ENCODE data around the gene UVRAG.

The UVRAG gene

GRCh38 chr11:76175783-76176182 is 360.8 kb downstream of the UVRAG start:
- Histone ChIP-seq H4K20me1 (ENCODE audit: insufficient read depth, low read length) (no peaks in the 10 kb centered on the region), H2AFZ (ENCODE audit: low read length) (no peak overlapping the region), H3F3A (ENCODE audit: insufficient read depth, low read length) (no peaks in the 10 kb centered on the region), H3K79me2 (ENCODE audit: low read length) (no peaks in the 10 kb centered on the region), H3K9me2 (replicated peaks; ENCODE audit: insufficient read depth, low read length) (no peaks in the 10 kb centered on the region), H3K27me3 (replicated peaks; ENCODE audit: insufficient read depth, low read length) (peaks cover 11% of the 10 kb centered on the region; the same call in 1 of the 2 replicates), H3K36me3 (replicated peaks; ENCODE audit: insufficient read depth, low read length) (no peaks in the 10 kb centered on the region), H3K4me2 (ENCODE audit: low read depth, low read length) (no peak overlapping the region), H3K4me3 (ENCODE audit: low read length) (no peak overlapping the region), H3K9ac (ENCODE audit: low read length) (no peak overlapping the region), H3K27ac (ENCODE audit: low read length) (no peak overlapping the region), H3K9me3 (replicated peaks; ENCODE audit: insufficient read depth, low read length) (no peaks in the 10 kb centered on the region), H3K4me1 (ENCODE audit: low read length) (no peaks in the 10 kb centered on the region)
- DNase-seq: no peak
- no peak for TF ChIP-seq EZH2phosphoT487 (IDR thresholded peaks at IDR 0.05; ENCODE audit: low read length)

- H3K9ac ChIP-seq (ENCODE audit: low read length): no peak overlapping the region
Observed at GRCh38 chr11:76176463-76176862, 361.5 kb downstream of the UVRAG start.

GRCh38 chr11:76177250-76177686 is 362.3 kb downstream of the UVRAG start:
- H3K4me2 ChIP-seq (ENCODE audit: low read depth, low read length): no peak overlapping the region
- H3K79me2 ChIP-seq (ENCODE audit: low read length): no peaks in the 10 kb centered on the region
- no peak overlapping the region for H3K27ac ChIP-seq (ENCODE audit: low read length)
- no peaks in the 10 kb centered on the region for H4K20me1 ChIP-seq (ENCODE audit: insufficient read depth, low read length)
- DNase-seq: no peak
- no peaks in the 10 kb centered on the region for H3K36me3 ChIP-seq (replicated peaks; ENCODE audit: insufficient read depth, low read length)
- no peaks in the 10 kb centered on the region for H3F3A ChIP-seq (ENCODE audit: insufficient read depth, low read length)
- H3K9me3 ChIP-seq (replicated peaks; ENCODE audit: insufficient read depth, low read length): no peaks in the 10 kb centered on the region
- H3K4me1 ChIP-seq (ENCODE audit: low read length): no peaks in the 10 kb centered on the region
- H2AFZ ChIP-seq (ENCODE audit: low read length): no peak overlapping the region
- no peak for TF ChIP-seq EZH2phosphoT487 (IDR thresholded peaks at IDR 0.05; ENCODE audit: low read length)
- no peak for TF ChIP-seq CTCF (IDR thresholded peaks at IDR 0.05; ENCODE audit: low read length)
- TF ChIP-seq EZH2 (optimal IDR thresholded peaks at IDR 0.05; ENCODE audit: low read depth, low read length): no peak
- H3K9ac ChIP-seq (ENCODE audit: low read length): no peak overlapping the region
- H3K9me2 ChIP-seq (replicated peaks; ENCODE audit: insufficient read depth, low read length): no peaks in the 10 kb centered on the region
- peaks cover 11% of the 10 kb centered on the region; the same call in 1 of the 2 replicates for H3K27me3 ChIP-seq (replicated peaks; ENCODE audit: insufficient read depth, low read length)
- H3K4me3 ChIP-seq (ENCODE audit: low read length): no peak overlapping the region

More at GRCh38 chr11:76176463-76176862, 361.5 kb downstream of the UVRAG start:
- TF ChIP-seq EZH2phosphoT487 (IDR thresholded peaks at IDR 0.05; ENCODE audit: low read length): no peak
- TF ChIP-seq CTCF (IDR thresholded peaks at IDR 0.05; ENCODE audit: low read length): no peak
- no peak for TF ChIP-seq EZH2 (optimal IDR thresholded peaks at IDR 0.05; ENCODE audit: low read depth, low read length)
- peaks cover 11% of the 10 kb centered on the region; the same call in 1 of the 2 replicates for H3K27me3 ChIP-seq (replicated peaks; ENCODE audit: insufficient read depth, low read length)
- no peaks in the 10 kb centered on the region for H3K9me2 ChIP-seq (replicated peaks; ENCODE audit: insufficient read depth, low read length)
- H3K4me3 ChIP-seq (ENCODE audit: low read length): no peak overlapping the region
- no peak overlapping the region for H2AFZ ChIP-seq (ENCODE audit: low read length)
- no peak for DNase-seq
- no peak overlapping the region for H3K4me2 ChIP-seq (ENCODE audit: low read depth, low read length)
- no peaks in the 10 kb centered on the region for H3F3A ChIP-seq (ENCODE audit: insufficient read depth, low read length)
- no peaks in the 10 kb centered on the region for H3K9me3 ChIP-seq (replicated peaks; ENCODE audit: insufficient read depth, low read length)
- H3K27ac ChIP-seq (ENCODE audit: low read length): no peak overlapping the region
- H3K36me3 ChIP-seq (replicated peaks; ENCODE audit: insufficient read depth, low read length): no peaks in the 10 kb centered on the region
- no peaks in the 10 kb centered on the region for H4K20me1 ChIP-seq (ENCODE audit: insufficient read depth, low read length)
- no peaks in the 10 kb centered on the region for H3K79me2 ChIP-seq (ENCODE audit: low read length)
- H3K4me1 ChIP-seq (ENCODE audit: low read length): no peaks in the 10 kb centered on the region

- H3K79me2 ChIP-seq (ENCODE audit: low read length): no peaks in the 10 kb centered on the region
- TF ChIP-seq EZH2phosphoT487 (IDR thresholded peaks at IDR 0.05; ENCODE audit: low read length) (no peak), CTCF (IDR thresholded peaks at IDR 0.05; ENCODE audit: low read length) (no peak)
- no peak for DNase-seq
- no peaks in the 10 kb centered on the region for H3K4me1 ChIP-seq (ENCODE audit: low read length)
- H4K20me1 ChIP-seq (ENCODE audit: insufficient read depth, low read length): no peaks in the 10 kb centered on the region
- no peak overlapping the region for H3K27ac ChIP-seq (ENCODE audit: low read length)
- no peak overlapping the region for H3K4me3 ChIP-seq (ENCODE audit: low read length)
- no peak overlapping the region for H3K9ac ChIP-seq (ENCODE audit: low read length)
- no peaks in the 10 kb centered on the region for H3K36me3 ChIP-seq (replicated peaks; ENCODE audit: insufficient read depth, low read length)
- H3K9me2 ChIP-seq (replicated peaks; ENCODE audit: insufficient read depth, low read length): no peaks in the 10 kb centered on the region
- H3F3A ChIP-seq (ENCODE audit: insufficient read depth, low read length): no peaks in the 10 kb centered on the region
- no peak overlapping the region for H3K4me2 ChIP-seq (ENCODE audit: low read depth, low read length)
- no peaks in the 10 kb centered on the region for H3K9me3 ChIP-seq (replicated peaks; ENCODE audit: insufficient read depth, low read length)
- no peak overlapping the region for H2AFZ ChIP-seq (ENCODE audit: low read length)
- no peaks in the 10 kb centered on the region for H3K27me3 ChIP-seq (replicated peaks; ENCODE audit: insufficient read depth, low read length)
Observed at GRCh38 chr11:76179147-76179546, 364.1 kb downstream of the UVRAG start.
